ENCODE data around the gene CGB3. TPM values are rescaled to one million over a fixed set of nuclear protein-coding genes. Genes with fewer than 3 reads are reported as not detected.
A peak's percentile ranks its signal among the peaks of the same experiment; 100 is the strongest.

The CGB3 gene
- total and polyA plus RNA-seq, 4 donors: 0.72 to 0.73 TPM; not detected in 2

- Histone ChIP-seq H3K4me1 (ENCODE audit: control insufficient read depth, insufficient read depth, low read length) (peaks cover 31% of the 10 kb centered on the region), H3K36me3 (ENCODE audit: control insufficient read depth, insufficient read depth, low read length) (peaks cover 44% of the 10 kb centered on the region), H3K9me3 (ENCODE audit: control insufficient read depth, insufficient read depth, low read length) (no peaks in the 10 kb centered on the region), H3K27me3 (ENCODE audit: control insufficient read depth, insufficient read depth, low read length) (peaks cover 45% of the 10 kb centered on the region), H3K4me3 (ENCODE audit: low read depth, low read length) (peak within 1 kb of the TSS; percentile 29), H3K27ac (ENCODE audit: low read depth, low read length) (no peak within 1 kb of the TSS)
- 75% methylated on average over 12 of the region's 17 CpGs for WGBS (ENCODE audit: insufficient coverage)
- DNase-seq (ENCODE audit: low read depth in 4 of 6, low spot score in 6 of 6): no peak
Measured at GRCh38 chr19:49017041-49017665, 7.0 kb downstream of the CGB3 start, which contains the start of gene LHB. Gene LHB, minus strand, starts transcription at chr19:49017091. Its CDS starts 10 bp downstream, at chr19:49017081.

- H3K36me3 ChIP-seq (ENCODE audit: control insufficient read depth, insufficient read depth, low read length): peaks cover 53% of the 10 kb centered on the region
- H3K4me3 ChIP-seq (ENCODE audit: low read depth, low read length): no peak overlapping the region
- H3K9me3 ChIP-seq (ENCODE audit: control insufficient read depth, insufficient read depth, low read length): no peaks in the 10 kb centered on the region
- H3K27me3 ChIP-seq (ENCODE audit: control insufficient read depth, insufficient read depth, low read length): peaks cover 40% of the 10 kb centered on the region
- H3K4me1 ChIP-seq (ENCODE audit: control insufficient read depth, insufficient read depth, low read length): peaks cover 31% of the 10 kb centered on the region
- H3K27ac ChIP-seq (ENCODE audit: low read depth, low read length): no peak overlapping the region
- WGBS (ENCODE audit: insufficient coverage): 95% methylated on average over 22 of the region's 29 CpGs
- no peak for DNase-seq (ENCODE audit: low read depth in 4 of 6, low spot score in 6 of 6)
Measured at GRCh38 chr19:49016067-49016839, 7.9 kb downstream of the CGB3 start.

GRCh38 chr19:49014870-49015255 is 9.3 kb downstream of the CGB3 start:
- Histone ChIP-seq H3K36me3 (ENCODE audit: control insufficient read depth, insufficient read depth, low read length) (peaks cover 67% of the 10 kb centered on the region), H3K4me3 (ENCODE audit: low read depth, low read length) (no peak overlapping the region), H3K4me1 (ENCODE audit: control insufficient read depth, insufficient read depth, low read length) (peaks cover 28% of the 10 kb centered on the region), H3K27ac (ENCODE audit: low read depth, low read length) (no peak overlapping the region), H3K27me3 (ENCODE audit: control insufficient read depth, insufficient read depth, low read length) (peaks cover 28% of the 10 kb centered on the region), H3K9me3 (ENCODE audit: control insufficient read depth, insufficient read depth, low read length) (no peaks in the 10 kb centered on the region)
- no peak for DNase-seq (ENCODE audit: low read depth in 4 of 6, low spot score in 6 of 6)
- WGBS (ENCODE audit: insufficient coverage): 97% methylated on average over 18 of the region's 18 CpGs

GRCh38 chr19:49014123-49014869 is 9.8 kb downstream of the CGB3 start:
- WGBS (ENCODE audit: insufficient coverage): 95% methylated on average over 29 of the region's 32 CpGs
- H3K4me1 ChIP-seq (ENCODE audit: control insufficient read depth, insufficient read depth, low read length): peaks cover 23% of the 10 kb centered on the region
- no peak overlapping the region for H3K27ac ChIP-seq (ENCODE audit: low read depth, low read length)
- H3K4me3 ChIP-seq (ENCODE audit: low read depth, low read length): no peak overlapping the region
- H3K27me3 ChIP-seq (ENCODE audit: control insufficient read depth, insufficient read depth, low read length): peaks cover 22% of the 10 kb centered on the region
- no peaks in the 10 kb centered on the region for H3K9me3 ChIP-seq (ENCODE audit: control insufficient read depth, insufficient read depth, low read length)
- DNase-seq (ENCODE audit: low read depth in 4 of 6, low spot score in 6 of 6): no peak
- H3K36me3 ChIP-seq (ENCODE audit: control insufficient read depth, insufficient read depth, low read length): peaks cover 72% of the 10 kb centered on the region

GRCh38 chr19:49011194-49011593 is 12.9 kb downstream of the CGB3 start:
- WGBS (ENCODE audit: insufficient coverage): 83% methylated on average over 13 of the region's 17 CpGs
- H3K27ac ChIP-seq (ENCODE audit: low read depth, low read length): no peak overlapping the region
- H3K9me3 ChIP-seq (ENCODE audit: control insufficient read depth, insufficient read depth, low read length): no peaks in the 10 kb centered on the region
- H3K27me3 ChIP-seq (ENCODE audit: control insufficient read depth, insufficient read depth, low read length): no peaks in the 10 kb centered on the region
- H3K4me1 ChIP-seq (ENCODE audit: control insufficient read depth, insufficient read depth, low read length): no peaks in the 10 kb centered on the region
- no peak overlapping the region for H3K4me3 ChIP-seq (ENCODE audit: low read depth, low read length)
- peaks cover 81% of the 10 kb centered on the region for H3K36me3 ChIP-seq (ENCODE audit: control insufficient read depth, insufficient read depth, low read length)
- no peak for DNase-seq (ENCODE audit: low read depth in 4 of 6, low spot score in 6 of 6)

GRCh38 chr19:49010453-49010852 is 13.7 kb downstream of the CGB3 start:
- Histone ChIP-seq H3K27ac (ENCODE audit: low read depth, low read length) (no peak overlapping the region), H3K9me3 (ENCODE audit: control insufficient read depth, insufficient read depth, low read length) (no peaks in the 10 kb centered on the region), H3K4me3 (ENCODE audit: low read depth, low read length) (no peak overlapping the region), H3K27me3 (ENCODE audit: control insufficient read depth, insufficient read depth, low read length) (no peaks in the 10 kb centered on the region), H3K4me1 (ENCODE audit: control insufficient read depth, insufficient read depth, low read length) (no peaks in the 10 kb centered on the region), H3K36me3 (ENCODE audit: control insufficient read depth, insufficient read depth, low read length) (peaks cover 81% of the 10 kb centered on the region)
- WGBS (ENCODE audit: insufficient coverage): 94% methylated on average over 16 of the region's 18 CpGs
- no peak for DNase-seq (ENCODE audit: low read depth in 4 of 6, low spot score in 6 of 6)

- Histone ChIP-seq H3K36me3 (ENCODE audit: control insufficient read depth, insufficient read depth, low read length) (peaks cover 81% of the 10 kb centered on the region), H3K4me1 (ENCODE audit: control insufficient read depth, insufficient read depth, low read length) (no peaks in the 10 kb centered on the region), H3K9me3 (ENCODE audit: control insufficient read depth, insufficient read depth, low read length) (no peaks in the 10 kb centered on the region), H3K27me3 (ENCODE audit: control insufficient read depth, insufficient read depth, low read length) (no peaks in the 10 kb centered on the region), H3K27ac (ENCODE audit: low read depth, low read length) (no peak overlapping the region), H3K4me3 (ENCODE audit: low read depth, low read length) (no peak overlapping the region)
- no peak for DNase-seq (ENCODE audit: low read depth in 4 of 6, low spot score in 6 of 6)
- WGBS (ENCODE audit: insufficient coverage): over 99% methylated on average over 16 of the region's 18 CpGs
Measured at GRCh38 chr19:49009828-49010227, 14.3 kb downstream of the CGB3 start.

- DNase-seq (ENCODE audit: low read depth in 4 of 6, low spot score in 6 of 6): no peak
- Histone ChIP-seq H3K4me1 (ENCODE audit: control insufficient read depth, insufficient read depth, low read length) (no peaks in the 10 kb centered on the region), H3K4me3 (ENCODE audit: low read depth, low read length) (no peak overlapping the region), H3K27me3 (ENCODE audit: control insufficient read depth, insufficient read depth, low read length) (no peaks in the 10 kb centered on the region), H3K27ac (ENCODE audit: low read depth, low read length) (no peak overlapping the region), H3K9me3 (ENCODE audit: control insufficient read depth, insufficient read depth, low read length) (no peaks in the 10 kb centered on the region), H3K36me3 (ENCODE audit: control insufficient read depth, insufficient read depth, low read length) (peaks cover 85% of the 10 kb centered on the region)
- WGBS (ENCODE audit: insufficient coverage): 97% methylated on average over 22 of the region's 22 CpGs
Measured at GRCh38 chr19:49006905-49007304, 17.2 kb downstream of the CGB3 start.

GRCh38 chr19:49004964-49005614 is 19.0 kb downstream of the CGB3 start:
- H3K36me3 ChIP-seq (ENCODE audit: control insufficient read depth, insufficient read depth, low read length): peaks cover 74% of the 10 kb centered on the region
- DNase-seq (ENCODE audit: low read depth in 4 of 6, low spot score in 6 of 6): no peak
- H3K4me3 ChIP-seq (ENCODE audit: low read depth, low read length): no peak overlapping the region
- WGBS (ENCODE audit: insufficient coverage): 94% methylated on average over 6 of the region's 7 CpGs
- H3K27ac ChIP-seq (ENCODE audit: low read depth, low read length): no peak overlapping the region
- no peaks in the 10 kb centered on the region for H3K9me3 ChIP-seq (ENCODE audit: control insufficient read depth, insufficient read depth, low read length)
- no peaks in the 10 kb centered on the region for H3K27me3 ChIP-seq (ENCODE audit: control insufficient read depth, insufficient read depth, low read length)
- no peaks in the 10 kb centered on the region for H3K4me1 ChIP-seq (ENCODE audit: control insufficient read depth, insufficient read depth, low read length)

All from spinal cord (tissue), 10 donors.